Neural cell (in vitro differentiated cells): ENCODE data around the gene ARHGEF7.
"Not testable (repeated sequence)": the region's sequence is repeated elsewhere in the genome, so short reads cannot be mapped to it uniquely, and the experiment has no call there.

ENCODE experiments used
- CTCF ChIP-seq: fragments of 450-650 bp; IDR thresholded peaks from 2 replicates; pipeline ENCODE4 v1.5.1; 2014; ENCODE audit warnings: antibody characterized with exemption, mild to moderate bottlenecking, moderate library complexity; ENCODE audit not compliant: poor library complexity, severe bottlenecking
- EZH2 ChIP-seq: fragments of 200-600, 300-800 bp; shearing (Covaris generic), sonication (generic); IDR thresholded peaks from 2 replicates; pipeline ENCODE4 v1.6.1; 2014; ENCODE audit warnings: antibody characterized with exemption, low read length, borderline replicate concordance, mild to moderate bottlenecking; ENCODE audit not compliant: insufficient read depth, poor library complexity, severe bottlenecking
- RAD21 ChIP-seq: fragments of 450-650 bp; conservative IDR thresholded peaks from 2 replicates; pipeline ENCODE4 v1.6.1; 2014; ENCODE audit warnings: antibody characterized with exemption, mild to moderate bottlenecking, moderate library complexity
- REST ChIP-seq: IDR thresholded peaks from 2 replicates; pipeline ENCODE4 v1.6.1; 2012; ENCODE audit warnings: borderline replicate concordance

GRCh38 chr13:111189064-111189505 is 74.0 kb downstream of the ARHGEF7 start:
- not testable (repeated sequence) for TF ChIP-seq CTCF, EZH2, RAD21, REST
